ENCODE measurements around the gene FAM174A. TPM values are rescaled to one million over a fixed set of nuclear protein-coding genes. Genes with fewer than 3 reads are reported as not detected.

Gene FAM174A
- polyA plus RNA-seq, 2 of the 4 experiments (the other 2 are of a cell fraction): 13.8 to 14.6 TPM

DNA sequence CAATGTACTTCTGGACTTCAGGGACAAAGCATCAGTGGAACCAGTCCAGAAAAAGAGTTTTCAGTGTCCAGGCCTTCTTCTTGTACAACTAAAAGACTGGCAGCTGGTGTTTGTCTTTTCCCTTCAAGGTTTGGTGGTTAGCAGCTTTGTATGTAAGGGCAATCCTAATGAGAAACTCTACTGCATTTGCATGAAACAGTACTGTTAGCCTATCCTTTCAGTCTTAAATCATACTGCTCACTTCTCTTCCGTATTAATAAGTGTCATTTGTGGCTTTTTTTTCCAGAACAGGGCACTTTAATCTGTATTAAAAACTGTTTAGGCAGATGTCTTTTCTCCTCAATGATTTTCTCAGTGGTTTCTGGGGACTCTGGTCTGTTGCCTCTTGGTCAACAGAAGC is 48.9 kb downstream of the FAM174A start:
- no peak for ATAC-seq
- WGBS (ENCODE audit: missing lambda C conversion rate): 64% methylated on average over 1 of the region's 1 CpG
- ChIA-PET CTCF (no interaction called here), POLR2A (no interaction called here)
- Histone ChIP-seq H3K4me1 (no peaks in the 10 kb centered on the region), H3K9me3 (no peaks in the 10 kb centered on the region), H3K4me2 (no peak overlapping the region), H3K4me3 (no peak overlapping the region), H3K27ac (no peak overlapping the region)
- no peak for TF ChIP-seq EHMT2 (IDR thresholded peaks at IDR 0.05; ENCODE audit: low read depth)
- no peak for TF ChIP-seq SMC3 (IDR thresholded peaks at IDR 0.05)
- no peak for TF ChIP-seq ZFP36 (IDR thresholded peaks at IDR 0.05; ENCODE audit: borderline replicate concordance, partially characterized antibody)
- TF ChIP-seq TFCP2L1 (CRISPR knock-in tag; IDR thresholded peaks at IDR 0.05): no peak
- TF ChIP-seq HOXA7 (CRISPR knock-in tag; IDR thresholded peaks at IDR 0.05): no peak
- TF ChIP-seq, protein P1, sequence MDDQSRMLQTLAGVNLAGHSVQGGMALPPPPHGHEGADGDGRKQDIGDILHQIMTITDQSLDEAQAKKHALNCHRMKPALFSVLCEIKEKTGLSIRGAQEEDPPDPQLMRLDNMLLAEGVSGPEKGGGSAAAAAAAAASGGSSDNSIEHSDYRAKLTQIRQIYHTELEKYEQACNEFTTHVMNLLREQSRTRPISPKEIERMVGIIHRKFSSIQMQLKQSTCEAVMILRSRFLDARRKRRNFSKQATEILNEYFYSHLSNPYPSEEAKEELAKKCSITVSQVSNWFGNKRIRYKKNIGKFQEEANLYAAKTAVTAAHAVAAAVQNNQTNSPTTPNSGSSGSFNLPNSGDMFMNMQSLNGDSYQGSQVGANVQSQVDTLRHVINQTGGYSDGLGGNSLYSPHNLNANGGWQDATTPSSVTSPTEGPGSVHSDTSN (IDR thresholded peaks at IDR 0.05): no peak
- TF ChIP-seq, protein P2, sequence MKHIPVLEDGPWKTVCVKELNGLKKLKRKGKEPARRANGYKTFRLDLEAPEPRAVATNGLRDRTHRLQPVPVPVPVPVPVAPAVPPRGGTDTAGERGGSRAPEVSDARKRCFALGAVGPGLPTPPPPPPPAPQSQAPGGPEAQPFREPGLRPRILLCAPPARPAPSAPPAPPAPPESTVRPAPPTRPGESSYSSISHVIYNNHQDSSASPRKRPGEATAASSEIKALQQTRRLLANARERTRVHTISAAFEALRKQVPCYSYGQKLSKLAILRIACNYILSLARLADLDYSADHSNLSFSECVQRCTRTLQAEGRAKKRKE (CRISPR knock-in tag; IDR thresholded peaks at IDR 0.05; ENCODE audit: low read depth): no peak
- DNase-seq (ENCODE audit: low read depth in 1 of 2, low spot score in 1 of 2): no peak
- no peak for FAIRE-seq

DNA sequence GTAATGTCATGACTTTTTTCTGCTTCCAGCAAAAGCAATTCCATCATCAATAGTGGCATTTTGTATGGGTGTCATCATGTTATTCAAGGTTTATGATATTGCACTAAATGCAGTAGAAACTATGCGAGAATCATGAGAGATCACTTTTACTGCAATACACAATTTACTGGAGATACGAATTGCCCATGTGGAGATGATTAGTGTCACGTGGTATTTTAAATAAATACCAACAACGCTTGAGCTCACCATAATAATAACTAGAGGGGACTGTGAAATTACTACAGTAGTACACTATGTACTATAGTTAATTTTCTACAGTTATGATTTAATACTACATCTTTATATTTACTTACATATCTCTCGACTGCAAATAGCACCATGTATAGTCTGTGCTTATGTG is 49.7 kb downstream of the FAM174A start:
- TF ChIP-seq EHMT2 (IDR thresholded peaks at IDR 0.05; ENCODE audit: low read depth) (no peak), ZFP36 (IDR thresholded peaks at IDR 0.05; ENCODE audit: borderline replicate concordance, partially characterized antibody) (no peak), FOSB (CRISPR knock-in tag; IDR thresholded peaks at IDR 0.05) (no peak), JUNB (IDR thresholded peaks at IDR 0.05) (no peak)
- TF ChIP-seq, protein P3, sequence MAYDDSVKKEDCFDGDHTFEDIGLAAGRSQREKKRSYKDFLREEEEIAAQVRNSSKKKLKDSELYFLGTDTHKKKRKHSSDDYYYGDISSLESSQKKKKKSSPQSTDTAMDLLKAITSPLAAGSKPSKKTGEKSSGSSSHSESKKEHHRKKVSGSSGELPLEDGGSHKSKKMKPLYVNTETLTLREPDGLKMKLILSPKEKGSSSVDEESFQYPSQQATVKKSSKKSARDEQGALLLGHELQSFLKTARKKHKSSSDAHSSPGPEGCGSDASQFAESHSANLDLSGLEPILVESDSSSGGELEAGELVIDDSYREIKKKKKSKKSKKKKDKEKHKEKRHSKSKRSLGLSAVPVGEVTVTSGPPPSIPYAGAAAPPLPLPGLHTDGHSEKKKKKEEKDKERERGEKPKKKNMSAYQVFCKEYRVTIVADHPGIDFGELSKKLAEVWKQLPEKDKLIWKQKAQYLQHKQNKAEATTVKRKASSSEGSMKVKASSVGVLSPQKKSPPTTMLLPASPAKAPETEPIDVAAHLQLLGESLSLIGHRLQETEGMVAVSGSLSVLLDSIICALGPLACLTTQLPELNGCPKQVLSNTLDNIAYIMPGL (CRISPR knock-in tag; IDR thresholded peaks at IDR 0.05; ENCODE audit: borderline replicate concordance): no peak
- POLR2A ChIA-PET: no interaction called here
- H3K4me2 ChIP-seq: no peak overlapping the region

DNA sequence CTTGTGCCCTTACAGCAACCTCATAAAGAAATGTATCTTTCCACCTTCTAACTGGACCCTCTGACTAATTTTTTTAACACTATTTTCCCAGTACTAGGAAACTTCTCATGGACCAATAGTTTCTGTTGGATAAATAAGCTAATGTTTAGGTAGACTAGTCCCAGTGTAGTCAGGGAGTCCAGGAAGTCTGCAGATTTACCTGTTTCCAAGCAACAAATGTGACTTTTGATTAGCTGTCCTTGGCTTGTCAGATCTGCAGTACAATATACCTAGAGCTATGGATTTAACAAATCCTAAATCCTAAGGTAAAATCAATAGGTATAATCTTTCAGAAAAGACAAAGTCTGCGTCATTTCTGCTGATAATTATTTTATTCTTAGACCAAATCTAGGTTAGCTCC is 55.7 kb downstream of the FAM174A start:
- CTCF ChIA-PET: interaction anchor here (1.4 kb wide), 1 partner anchor 12 kb away, joined by 3 read pairs; no protein-coding TSS in a partner anchor

More for the DNA sequence above, 49.7 kb downstream of the FAM174A start:
- H3K9me3 ChIP-seq: no peaks in the 10 kb centered on the region
- FAIRE-seq (no peak), DNase-seq (ENCODE audit: low read depth in 1 of 2, low spot score in 1 of 2) (no peak), ATAC-seq (no peak)
- H3K4me3 ChIP-seq: no peak overlapping the region
- no peaks in the 10 kb centered on the region for H3K4me1 ChIP-seq
- CTCF ChIA-PET: no interaction called here
- no peak overlapping the region for H3K27ac ChIP-seq
- WGBS (ENCODE audit: missing lambda C conversion rate): 92% methylated on average over 5 of the region's 5 CpGs

DNA sequence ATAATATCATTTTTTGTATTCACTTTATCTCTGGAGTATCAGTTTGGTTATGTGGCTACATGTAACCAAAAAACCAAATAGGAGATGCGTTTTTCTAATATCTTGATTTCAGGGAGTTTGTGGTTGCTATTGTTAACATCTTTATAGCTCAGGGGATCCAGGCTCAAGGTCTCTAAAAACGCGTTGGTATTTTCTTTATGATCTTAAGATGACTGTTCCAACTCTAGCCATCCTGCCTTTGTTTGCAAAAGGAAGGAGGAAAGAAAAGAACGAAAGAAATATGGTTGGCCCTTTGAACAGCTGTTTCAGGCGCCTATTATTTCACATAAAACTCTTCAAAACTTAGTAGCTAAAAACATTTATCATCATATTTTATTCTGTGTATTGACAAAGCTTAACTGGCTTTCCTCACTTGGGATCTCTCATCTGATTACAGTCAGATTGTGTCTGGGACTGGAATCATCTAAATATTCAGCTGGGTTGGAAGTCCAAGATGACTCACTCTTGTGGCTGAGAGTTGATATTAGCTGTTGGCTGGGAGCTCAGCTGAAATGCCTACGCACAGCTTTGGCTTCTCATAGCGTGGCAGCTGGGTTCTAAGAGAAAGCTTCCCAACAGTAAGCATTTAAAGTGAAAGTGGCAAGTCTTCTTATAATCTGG is 60.1 kb downstream of the FAM174A start:
- CTCF ChIA-PET: no interaction called here
- POLR2A ChIA-PET: interaction anchor here (1.2 kb wide), 1 partner anchor 61 kb away, joined by 5 read pairs; the partner anchor contains the start of gene FAM174A
- Histone ChIP-seq H3K4me2 (peak overlapping the region; percentile 48), H3K4me1 (peaks cover 7% of the 10 kb centered on the region; the same call in 1 of the 3 replicates), H3K27ac (no peak overlapping the region), H3K4me3 (no peak overlapping the region), H3K9me3 (no peaks in the 10 kb centered on the region)
- DNase-seq (ENCODE audit: low read depth in 1 of 2, low spot score in 1 of 2): peak; percentile 6 to 64
- peak; percentile 91 to 95 for ATAC-seq
- WGBS (ENCODE audit: missing lambda C conversion rate): 24% methylated on average over 7 of the region's 7 CpGs
- FAIRE-seq: no peak
- no peak for TF ChIP-seq NPAS2 (CRISPR knock-in tag; IDR thresholded peaks at IDR 0.05; ENCODE audit: borderline replicate concordance)
- no peak for TF ChIP-seq FOSL2 (IDR thresholded peaks at IDR 0.05)
- TF ChIP-seq FOSL2 (CRISPR knock-in tag; IDR thresholded peaks at IDR 0.05): peak; percentile 59

More for the DNA sequence above, 55.7 kb downstream of the FAM174A start:
- no peak overlapping the region for H3K27ac ChIP-seq
- TF ChIP-seq ZNF302 (CRISPR knock-in tag; IDR thresholded peaks at IDR 0.05): no peak
- no peak for TF ChIP-seq ZFP36 (IDR thresholded peaks at IDR 0.05; ENCODE audit: borderline replicate concordance, partially characterized antibody)
- no peak for TF ChIP-seq JUNB (IDR thresholded peaks at IDR 0.05)
- TF ChIP-seq TP53 (CRISPR knock-in tag; IDR thresholded peaks at IDR 0.05): no peak
- no peak for TF ChIP-seq CBX2 (IDR thresholded peaks at IDR 0.05; ENCODE audit: borderline replicate concordance, low read depth)
- TF ChIP-seq EP300 (IDR thresholded peaks at IDR 0.05): no peak
- TF ChIP-seq HOXB13 (CRISPR knock-in tag; IDR thresholded peaks at IDR 0.05; ENCODE audit: low read depth): no peak
- TF ChIP-seq HOXA7 (CRISPR knock-in tag; IDR thresholded peaks at IDR 0.05): no peak
- WGBS (ENCODE audit: missing lambda C conversion rate): 91% methylated on average over 1 of the region's 1 CpG
- DNase-seq (ENCODE audit: low read depth in 1 of 2, low spot score in 1 of 2): peak in 1 of 2 experiments; percentile 1
- no peak overlapping the region for H3K4me3 ChIP-seq
- no peaks in the 10 kb centered on the region for H3K9me3 ChIP-seq
- H3K4me2 ChIP-seq: no peak overlapping the region
- POLR2A ChIA-PET: no interaction called here
- FAIRE-seq: no peak
- H3K4me1 ChIP-seq: peaks cover 7% of the 10 kb centered on the region; the same call in 1 of the 3 replicates
- no peak for ATAC-seq
